Fibroblast of skin of back (primary cell): Measurements from ENCODE around the gene GPX4.
"Not testable (repeated sequence)": the region's sequence is repeated elsewhere in the genome, so short reads cannot be mapped to it uniquely, and the experiment has no call there.

ENCODE experiments used
- DNase-seq: peaks from one replicate; pipeline ENCODE4 v3.0.0-alpha.2; 2013

GPX4 gene

DNA sequence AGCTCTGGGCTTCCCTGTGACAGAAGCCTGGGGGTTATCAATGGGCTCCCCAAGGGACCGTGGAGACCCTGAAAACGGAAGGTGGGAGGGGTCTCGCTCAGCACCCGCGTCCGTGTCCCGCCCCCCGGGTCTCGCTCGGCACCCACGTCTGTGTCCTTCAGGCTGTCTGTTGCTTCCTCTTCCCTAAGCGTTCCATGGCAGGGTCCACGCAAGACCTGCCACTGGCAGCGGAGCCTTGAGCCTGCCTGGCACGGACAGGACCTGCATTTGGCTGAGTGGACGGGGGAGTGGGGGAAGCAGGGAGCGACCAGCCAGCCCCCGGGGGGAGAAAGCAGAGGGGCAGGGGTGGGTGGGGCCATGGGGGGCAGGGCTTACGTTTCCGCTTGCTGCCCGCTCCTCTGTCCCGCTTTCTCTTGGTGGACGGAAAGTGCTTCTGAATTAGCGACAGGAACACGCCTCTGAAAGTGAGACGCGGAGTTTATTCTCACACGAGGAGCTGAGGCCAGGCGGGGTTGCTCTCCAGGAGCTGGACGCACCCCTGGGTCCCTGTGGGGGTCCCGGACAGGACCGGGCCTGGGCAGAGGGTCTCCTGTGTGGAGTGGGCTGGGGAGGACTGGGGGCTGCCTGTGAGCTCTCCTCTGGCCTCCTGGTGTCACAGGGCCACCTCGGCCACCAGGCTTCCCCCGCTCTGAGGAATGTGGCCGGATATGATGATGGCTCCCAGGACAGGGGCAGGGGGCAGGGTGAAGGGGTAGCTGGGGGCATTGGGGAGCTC, 12.0 kb downstream of the GPX4 start:
- no peak for DNase-seq

DNA sequence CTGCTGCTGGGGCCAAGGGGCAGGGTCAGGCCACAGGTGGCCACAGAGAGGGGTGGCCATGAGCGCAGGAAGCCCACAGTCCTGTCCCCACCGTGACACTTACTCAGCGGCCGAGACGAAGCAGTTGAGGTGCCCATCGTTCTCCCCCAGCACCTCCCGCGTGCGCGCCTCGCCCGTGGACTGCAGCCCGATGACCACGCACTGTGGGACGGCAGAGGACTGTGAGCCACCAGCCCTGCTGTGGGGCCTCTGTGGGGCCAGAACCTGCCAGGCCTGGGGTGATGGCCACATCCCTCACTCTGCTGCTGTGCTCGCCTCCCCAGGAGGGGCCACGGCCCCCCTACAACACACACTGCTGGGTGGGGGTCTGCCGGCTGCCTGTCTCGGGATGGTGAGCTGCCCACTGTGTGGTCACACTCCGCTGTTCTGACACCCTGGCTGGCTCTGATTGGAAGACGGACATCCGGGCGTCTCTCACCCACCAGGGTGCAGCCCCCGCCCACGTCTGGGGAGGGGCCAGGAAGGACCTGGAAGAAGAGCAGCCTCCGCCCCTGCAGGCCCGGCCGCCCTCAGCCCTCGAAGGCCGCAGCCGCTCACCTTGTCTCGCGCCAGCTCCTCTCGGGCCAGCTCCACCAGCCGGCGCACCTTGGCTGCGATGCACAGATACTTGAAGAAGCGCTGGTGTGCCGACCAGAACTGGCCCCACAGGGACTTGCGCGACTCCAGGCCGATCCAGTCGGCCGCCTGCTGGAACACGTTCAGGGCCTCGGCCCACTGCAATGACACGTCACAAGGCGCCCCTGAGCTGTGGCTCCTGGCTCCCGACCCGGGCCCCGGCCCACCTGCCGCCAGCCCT, 13.2 kb downstream of the GPX4 start:
- DNase-seq = no peak

DNA sequence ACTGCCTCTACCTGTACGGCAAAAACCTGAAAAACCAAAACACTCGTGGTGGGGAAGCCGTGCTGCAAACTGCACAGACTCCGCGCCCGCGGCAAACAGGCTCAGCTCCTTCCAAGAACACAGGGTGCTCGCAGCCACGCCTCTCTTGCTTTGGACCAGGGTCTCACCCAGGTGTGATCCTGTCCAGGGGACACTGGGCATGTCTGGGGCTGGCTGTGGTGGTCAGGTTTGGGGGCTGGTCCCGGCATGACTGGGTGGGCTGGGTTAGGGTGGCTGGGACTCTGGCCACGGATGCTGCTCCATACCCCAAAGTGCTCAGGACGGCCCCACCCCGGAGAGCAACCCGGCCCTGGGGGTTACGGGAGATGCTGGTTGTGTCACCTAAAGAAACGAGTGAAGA, 13.9 kb downstream of the GPX4 start:
- no peak for DNase-seq

DNA sequence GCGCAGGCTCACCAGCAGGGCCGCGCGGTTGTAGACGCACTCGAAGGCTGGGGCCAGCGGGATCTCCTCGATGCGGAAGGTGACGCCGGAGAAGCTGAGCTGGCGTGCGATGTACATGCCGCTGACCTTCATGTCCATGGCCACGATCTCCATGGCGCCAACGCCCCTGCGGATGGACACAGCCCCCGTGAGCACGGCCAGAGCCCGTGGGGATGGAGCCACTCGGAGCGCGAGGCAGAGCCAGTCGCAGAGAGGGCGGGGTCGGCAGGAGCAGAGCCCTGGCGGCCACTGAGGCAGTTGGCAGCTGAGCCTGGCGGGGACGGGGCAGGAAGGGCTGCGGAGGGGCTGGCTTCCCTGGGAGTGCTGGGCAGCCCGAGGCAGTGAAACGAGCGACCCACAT, 15.2 kb downstream of the GPX4 start:
- no peak for DNase-seq

DNA sequence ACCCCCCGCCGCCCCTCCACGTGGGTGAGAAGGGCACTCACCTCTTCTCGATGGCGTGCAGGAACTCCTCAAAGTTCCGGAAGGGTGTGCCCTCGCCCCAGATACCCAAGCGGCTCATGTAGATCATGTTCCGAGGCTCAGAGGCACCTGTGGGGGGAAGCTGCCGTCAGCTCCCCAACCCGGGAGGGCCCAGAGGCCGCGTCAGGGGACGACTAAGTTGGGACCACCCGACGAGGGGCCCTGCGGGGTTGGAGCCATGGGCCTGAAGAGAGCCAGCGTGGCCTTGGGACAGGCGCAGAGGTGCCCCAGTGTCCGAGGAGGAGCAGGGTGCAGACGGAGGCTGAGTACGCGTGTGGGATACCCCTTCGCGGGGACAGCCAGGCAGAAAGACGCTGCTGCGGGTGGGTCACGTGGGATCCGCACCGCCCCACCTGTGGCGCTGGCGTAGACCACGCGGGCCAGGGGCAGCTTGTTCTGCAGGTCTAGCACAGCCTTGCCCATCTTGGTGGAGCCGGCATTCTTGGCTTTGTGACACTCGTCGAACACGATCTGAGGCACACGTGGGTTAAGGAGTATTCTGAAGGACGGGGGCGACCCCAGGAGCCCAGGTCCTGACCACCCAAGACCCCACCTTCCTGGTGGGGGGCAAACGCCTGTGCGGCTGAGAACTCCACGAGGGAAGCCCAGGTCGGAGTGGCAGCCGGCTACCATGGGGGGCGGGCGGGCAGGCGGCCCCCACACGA, 15.9 kb downstream of the GPX4 start:
- no peak for DNase-seq

DNA sequence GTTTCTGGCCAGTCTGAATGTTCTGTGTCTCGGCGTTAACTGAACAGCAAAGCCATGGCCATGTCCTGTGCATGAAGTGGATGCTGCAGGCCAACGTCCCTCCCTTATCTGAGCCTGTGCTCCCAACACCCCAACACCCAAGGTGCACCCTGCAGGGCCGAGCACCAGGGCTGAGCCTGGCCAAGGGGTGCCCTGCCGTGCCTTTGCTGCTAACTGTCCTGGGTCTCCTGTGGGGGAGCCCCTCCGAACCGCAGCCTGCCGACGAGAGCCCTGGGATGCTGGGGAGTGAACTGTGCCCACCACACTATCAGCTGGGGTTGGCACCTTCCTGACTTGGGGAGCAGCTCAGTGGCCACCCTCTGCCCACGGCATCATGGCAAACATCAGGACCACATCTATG, 17.6 kb downstream of the GPX4 start:
- no peak for DNase-seq

DNA sequence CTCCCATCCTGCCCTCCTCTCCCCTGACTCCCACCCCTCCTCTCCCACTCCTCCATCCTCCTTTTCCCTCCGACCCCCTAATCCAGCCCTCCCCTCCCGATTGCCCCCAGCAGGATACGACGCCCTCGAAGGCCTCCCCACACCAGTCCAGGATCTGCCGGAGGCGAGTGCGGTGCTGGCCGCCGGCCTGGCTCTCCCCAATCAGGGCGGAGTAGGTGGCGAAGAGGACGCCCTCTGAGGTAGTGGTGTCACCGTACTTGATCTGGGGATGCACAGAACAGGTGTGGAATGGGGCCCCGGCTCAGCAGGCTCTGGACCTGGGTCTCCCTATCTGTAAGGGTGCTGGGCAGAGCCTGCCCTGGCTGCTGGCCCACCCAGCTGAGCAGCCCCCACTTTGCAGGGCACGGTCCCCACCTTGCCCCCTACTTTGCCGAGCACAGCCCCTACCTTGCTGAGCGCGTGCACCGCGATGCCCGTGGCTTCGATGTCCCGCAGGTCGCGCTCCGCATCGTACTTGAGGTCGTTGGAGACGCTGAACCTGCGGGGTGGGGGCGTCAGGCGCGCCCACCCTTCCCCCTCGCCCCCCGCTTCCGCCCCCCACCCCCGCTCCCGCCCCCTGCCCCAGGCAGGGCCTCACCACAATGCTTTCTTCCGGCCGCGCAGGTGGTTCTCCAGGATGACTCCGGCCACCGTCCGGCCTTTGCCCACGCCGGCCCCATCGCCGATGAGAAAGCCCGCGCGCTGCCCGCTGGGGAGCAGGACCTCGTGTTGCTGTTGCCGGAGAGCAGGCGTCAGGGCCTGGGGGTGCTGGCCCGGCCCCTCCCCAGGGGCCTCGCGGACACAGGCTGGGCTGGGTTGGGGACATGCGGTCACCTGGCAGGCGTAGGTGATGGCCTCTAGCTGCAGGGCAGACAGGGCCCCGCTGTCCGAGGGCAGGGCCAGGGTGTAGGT, 18.5 kb downstream of the GPX4 start:
- no peak for DNase-seq

DNA sequence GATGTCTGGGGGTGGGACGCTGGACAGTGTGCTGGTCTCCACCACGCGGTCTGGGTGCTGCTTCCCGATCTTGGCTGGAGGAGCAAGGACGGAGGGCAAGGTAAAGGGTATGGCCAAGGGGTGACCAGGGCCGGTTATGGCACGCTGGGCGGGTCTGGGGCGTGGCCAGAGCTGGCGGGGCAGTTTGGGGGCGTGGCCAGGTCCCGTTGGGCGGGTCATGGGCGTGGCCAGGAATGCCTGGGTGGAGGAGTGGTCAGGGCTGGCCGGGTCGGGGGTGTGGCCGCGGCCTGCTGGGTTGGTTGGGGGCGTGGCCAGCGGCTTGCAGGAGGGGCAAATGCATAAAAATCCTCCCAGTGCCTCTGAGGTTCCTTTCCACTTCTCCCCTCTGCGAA, 19.2 kb downstream of the GPX4 start:
- peak; percentile 64 for DNase-seq

DNA sequence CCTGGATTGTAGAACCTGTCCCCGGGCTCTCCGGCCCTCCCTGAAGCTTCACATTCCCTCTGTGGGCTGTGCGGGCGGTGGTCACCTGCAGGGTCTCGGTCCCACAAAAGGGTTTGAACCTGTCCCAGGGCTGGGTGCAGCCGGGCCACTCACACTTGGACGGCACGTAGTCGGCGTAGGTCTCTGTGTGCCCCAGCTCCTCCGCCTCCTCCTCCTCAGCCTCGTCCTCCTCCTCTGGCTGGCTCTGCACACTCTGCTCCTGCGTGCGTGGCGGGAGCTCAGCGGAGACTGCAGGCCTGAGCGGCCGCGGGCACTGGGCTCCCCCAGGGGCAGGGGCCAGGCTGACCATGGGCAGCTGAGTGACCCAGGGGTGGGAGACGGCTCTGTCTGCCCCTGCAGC, 19.6 kb downstream of the GPX4 start:
- DNase-seq = no peak

DNA sequence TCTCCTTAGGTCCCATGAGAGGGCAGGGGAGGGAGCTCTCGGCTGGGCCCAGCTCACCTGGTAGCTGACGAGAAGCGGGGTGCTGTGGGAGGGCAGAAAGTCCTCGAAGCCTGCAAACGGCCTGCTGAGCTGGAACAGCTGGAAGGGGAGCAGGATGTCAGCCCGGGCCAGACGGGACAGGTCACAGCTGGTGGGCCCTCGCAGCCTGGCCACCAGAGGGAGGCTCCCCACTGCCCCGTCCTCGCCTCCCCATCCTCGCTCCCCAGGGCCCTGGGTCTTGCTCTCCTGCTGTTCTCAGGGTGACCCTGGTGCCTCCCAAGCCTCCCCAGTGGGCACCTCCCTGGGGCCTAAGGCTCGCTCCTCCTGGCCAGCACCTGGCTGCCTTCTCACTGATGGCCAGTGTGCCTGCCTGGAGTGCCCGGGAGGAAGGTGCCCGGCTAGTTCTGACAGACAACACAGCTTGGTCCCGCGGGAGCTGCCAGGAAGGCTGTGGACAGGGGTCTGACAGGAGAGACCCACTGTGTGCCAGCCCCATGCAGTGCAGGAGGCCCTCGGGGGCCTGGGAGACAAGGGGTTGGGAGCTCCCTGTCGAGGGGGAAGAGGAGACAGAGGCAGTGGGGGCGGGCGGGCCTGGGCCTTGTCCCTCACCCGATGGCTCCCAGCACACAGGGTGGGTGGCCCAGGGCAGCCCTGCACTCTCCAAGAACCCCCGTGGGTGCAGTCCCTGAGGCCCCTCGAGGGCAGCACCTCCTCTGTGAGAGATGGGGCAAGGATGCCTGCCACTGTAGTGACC, 20.3 kb downstream of the GPX4 start:
- no peak for DNase-seq

DNA sequence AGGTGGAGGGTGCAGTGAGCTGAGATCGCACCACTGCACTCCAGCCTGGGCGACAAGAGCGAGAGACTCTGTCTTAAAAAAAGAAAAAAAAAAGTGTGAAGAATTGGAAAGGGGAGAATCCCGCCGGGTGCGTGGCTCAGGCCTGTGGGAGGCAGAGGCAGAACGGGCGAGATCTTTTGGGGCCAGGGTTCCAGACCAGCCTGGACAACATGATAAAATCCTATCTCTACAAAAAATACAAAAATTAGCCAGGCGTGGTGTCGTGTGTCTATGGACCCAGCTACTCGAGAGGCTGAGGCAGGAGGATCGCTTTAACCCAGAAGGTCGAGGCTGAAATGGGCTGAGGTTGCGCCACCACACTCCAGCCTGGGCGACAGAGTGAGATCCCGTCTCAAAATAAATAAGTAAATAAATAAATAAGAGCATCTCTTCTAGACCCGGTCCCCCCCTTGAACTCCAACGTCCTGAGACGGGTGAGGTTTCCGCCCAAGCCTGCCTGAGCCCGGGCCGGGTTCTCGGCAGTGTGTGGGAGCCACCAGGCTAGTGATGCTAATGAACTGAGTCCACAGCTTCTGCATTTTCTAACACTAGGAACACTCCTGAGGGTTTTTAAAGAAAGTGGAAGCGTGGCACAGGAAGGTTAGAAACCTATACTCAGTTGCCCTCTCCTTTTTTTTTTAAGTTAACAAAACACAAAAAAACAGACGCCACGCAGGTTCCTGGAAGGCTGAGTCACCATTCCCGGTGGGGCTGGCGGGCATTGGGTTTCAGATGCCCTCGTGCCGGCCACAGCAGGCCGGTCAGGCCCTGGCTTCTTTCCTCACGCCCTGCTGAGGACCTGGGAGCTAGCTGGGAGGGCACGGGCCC, 22.0 kb downstream of the GPX4 start:
- DNase-seq = no peak

DNA sequence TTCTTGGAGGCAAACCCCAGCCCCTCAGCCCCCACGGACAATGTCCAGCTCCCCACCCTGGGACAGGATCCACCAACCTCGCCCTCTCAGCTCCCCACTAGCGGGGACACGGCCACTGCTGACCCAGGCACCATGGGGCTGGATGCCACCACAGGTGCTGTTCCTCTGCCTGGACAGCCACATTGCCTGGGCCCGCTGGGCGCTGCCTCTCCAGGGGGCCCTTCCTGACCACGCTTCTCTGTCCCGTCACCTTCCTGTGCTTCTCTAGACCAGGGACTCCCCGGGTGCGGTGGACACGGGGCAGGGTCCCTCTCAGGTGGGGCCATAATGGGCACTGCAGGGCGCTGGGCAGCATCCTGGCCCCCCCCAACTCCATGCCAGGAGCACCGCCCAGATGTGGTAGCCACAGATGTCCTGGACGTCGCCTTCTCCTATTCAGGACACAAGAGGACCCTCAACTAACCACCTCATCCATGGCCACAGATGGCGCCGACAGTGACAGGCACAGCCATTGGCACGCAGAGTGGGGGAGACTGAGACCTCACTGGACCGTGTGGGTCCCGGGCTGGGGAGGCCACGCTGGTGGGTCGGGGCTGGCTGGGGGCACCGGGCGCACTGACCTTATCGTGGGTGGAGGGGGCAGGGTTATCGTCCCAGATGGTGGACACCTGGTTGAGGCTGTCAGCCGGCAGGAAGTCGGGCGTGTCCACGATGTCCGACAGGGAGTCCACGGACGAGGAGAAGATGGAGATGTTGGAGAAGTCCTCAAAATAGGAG, 23.4 kb downstream of the GPX4 start:
- DNase-seq = no peak

DNA sequence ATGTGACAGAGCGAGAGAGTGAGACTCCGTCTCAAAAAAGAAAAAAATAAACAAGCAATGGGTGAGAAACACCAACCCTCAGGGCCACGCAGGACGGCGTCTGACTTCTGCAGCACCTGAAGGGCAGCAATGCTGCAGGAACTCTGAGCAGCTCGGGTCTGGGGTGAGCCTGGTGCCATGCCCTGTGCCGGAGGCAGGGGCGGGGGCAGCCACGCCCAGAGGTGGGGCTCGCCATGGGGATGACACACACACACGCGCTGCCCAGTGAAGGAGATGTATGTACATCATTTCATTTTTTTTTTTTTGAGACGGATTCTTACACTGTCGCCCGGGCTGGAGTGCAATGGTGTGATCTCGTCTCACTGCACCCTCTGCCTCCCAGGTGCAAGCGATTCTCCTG, 24.3 kb downstream of the GPX4 start:
- no peak for DNase-seq

DNA sequence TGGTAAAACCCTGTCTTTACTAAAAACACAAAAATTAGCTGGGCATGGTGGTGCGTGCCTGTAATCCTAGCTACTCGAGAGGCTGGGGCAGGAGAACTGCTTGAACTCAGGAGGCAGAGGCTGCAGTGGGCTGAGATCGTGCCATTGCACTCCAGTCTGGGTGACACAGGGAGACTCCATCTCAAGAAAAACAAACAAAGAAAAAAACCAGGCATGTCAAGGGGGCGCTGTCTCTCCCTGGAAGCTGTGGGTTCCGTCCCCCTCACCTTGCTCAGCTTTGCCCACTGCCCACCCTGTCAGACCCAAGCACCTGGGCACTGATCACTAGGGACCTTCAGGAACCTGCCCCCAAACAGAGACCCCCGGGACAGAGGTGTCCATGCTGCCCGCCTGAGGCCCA, 25.3 kb downstream of the GPX4 start:
- DNase-seq = not testable (repeated sequence)

DNA sequence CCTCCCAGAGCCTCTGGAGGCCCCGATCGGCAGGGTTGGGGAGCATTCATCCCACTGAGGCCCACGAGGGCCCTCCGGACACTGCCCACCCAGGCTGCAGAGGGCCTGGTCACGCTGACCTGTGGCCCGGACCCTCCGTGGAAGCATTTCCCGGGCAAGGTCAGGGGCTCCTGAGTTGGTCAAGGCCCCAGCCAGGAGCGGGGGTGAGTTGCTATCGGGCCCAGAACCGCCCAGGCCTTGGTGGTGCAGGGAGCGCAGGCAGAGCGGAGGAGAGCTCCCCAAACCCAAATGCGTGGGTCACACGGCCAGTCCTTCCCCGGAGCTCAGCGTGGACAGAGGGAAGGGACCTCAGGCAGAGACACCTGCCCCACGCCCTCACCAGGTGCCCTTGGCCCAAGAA, 25.7 kb downstream of the GPX4 start:
- DNase-seq = no peak

DNA sequence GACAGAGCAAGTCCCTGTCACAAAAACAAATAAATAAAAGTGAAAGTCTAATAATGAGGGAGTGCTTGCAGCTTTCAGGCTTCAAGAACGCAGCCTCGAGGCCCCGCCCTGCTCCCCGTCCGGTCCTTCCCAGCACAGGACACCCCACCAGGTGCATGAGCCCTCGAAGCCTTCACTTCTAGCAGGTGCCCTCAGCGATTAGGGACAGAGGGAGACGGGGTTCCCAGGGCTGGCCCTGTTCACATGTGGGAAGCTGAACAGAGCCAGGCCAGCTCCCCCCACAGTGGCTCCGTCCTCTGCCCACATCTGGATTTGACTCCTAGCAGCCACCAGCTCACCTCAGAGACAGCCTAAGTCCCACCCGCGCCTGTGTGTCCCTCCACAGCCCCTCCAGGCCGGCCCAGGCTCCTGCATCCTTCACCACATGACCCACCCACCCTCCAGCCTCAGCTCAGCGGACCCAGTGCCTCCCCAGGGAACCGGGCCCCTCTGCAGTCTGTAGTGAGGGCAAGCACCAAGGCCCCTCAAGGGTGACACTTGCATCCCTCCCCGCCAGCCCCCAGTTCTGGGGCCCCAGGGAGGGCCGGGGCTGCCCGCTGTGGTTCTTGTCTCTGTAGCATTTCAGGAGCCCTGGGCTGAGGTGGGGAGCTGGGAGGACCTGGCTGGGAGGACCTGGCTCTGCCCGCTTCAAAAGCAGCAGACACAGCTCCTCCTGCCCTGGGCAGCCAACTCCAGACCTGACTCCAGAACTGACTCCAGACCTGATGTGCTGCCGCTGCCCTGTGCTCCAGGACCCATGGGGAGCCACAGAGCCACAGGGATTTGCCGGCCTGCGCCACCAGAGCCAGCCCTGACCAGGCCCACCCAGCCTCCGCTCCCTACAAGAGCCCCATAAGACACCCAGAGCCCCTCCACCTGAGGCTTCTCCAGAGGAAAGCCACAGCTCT, 27.2 kb downstream of the GPX4 start:
- DNase-seq = no peak

DNA sequence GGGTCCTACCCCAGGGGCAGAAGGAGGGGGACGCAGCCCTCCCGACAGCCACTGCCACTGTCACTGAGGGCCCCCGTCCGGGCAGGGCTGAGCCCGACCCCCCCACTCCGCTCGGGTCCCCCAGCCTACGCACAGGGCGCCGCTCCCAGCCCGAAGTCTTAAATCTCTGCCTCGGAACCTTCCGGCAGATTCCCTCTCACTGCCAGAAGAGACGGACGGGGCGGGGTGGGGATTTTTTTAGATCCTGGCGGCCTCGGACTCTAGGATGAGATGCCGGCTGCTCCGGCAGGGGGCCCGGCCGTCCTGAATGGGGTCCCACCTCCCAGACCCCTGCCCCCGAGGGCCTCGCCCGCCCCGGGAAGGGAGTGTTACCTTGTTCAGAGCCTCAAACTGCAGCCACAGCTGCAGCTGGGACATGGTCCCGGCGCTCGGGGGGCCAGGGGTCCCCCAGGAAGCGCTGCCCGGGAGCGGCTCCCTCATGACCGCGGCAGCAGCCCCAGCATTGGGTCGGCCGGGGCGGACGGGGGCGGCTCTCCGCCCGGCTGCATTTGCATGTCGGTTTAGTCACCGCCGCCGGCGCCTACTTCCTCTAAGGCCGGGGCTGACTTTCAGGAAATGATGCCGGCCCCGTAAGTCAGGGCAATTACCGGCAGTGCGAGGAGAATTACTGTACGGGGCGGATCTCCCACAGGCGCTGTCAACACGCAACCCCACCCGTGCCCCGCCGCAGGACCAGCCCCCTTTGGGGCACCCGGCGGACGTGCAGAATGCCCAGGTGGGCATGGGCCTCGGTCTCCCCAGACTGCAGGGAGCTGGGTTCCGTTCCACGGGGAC, 28.1 kb downstream of the GPX4 start:
- peak; percentile 88 for DNase-seq
